Measurements from ENCODE around the gene GAREM1.

GRCh38 chr18:32459361-32460101 lies 11.2 kb downstream of the GAREM1 start:
- TF ChIP-seq CTCF (IDR thresholded peaks at IDR 0.05) (no peak), POLR2AphosphoS5 (IDR thresholded peaks at IDR 0.05; ENCODE audit: low read depth, low read length) (no peak)

Measured in Panc1 (cell line).